Measurements from ENCODE around the gene ZCCHC14.

- TF ChIP-seq POLR2AphosphoS5 (IDR thresholded peaks at IDR 0.05; ENCODE audit: low read depth, low read length) (no peak), TAF1 (IDR thresholded peaks at IDR 0.05; ENCODE audit: low read depth, low read length) (no peak), POLR2A (IDR thresholded peaks at IDR 0.05; ENCODE audit: low read depth, low read length) (no peak), PAX5 (IDR thresholded peaks at IDR 0.05; ENCODE audit: insufficient read depth, low read length, severe bottlenecking) (no peak)
These were observed 120.5 kb downstream of the ZCCHC14 start for GRCh38 chr16:87372305-87372704.
